HG02852 (cell line): ENCODE data around the gene GALNT14.
A peak's percentile ranks its signal among the peaks of the same experiment; 100 is the strongest.

Experiments
- ATAC-seq: cut with Tn5 transposase; IDR thresholded peaks from one replicate; pipeline ENCODE4 v1.9.1; 2021; ENCODE audit warnings: mild to moderate bottlenecking, moderate library complexity; ENCODE audit not compliant: unreplicated experiment

The GALNT14 gene

DNA sequence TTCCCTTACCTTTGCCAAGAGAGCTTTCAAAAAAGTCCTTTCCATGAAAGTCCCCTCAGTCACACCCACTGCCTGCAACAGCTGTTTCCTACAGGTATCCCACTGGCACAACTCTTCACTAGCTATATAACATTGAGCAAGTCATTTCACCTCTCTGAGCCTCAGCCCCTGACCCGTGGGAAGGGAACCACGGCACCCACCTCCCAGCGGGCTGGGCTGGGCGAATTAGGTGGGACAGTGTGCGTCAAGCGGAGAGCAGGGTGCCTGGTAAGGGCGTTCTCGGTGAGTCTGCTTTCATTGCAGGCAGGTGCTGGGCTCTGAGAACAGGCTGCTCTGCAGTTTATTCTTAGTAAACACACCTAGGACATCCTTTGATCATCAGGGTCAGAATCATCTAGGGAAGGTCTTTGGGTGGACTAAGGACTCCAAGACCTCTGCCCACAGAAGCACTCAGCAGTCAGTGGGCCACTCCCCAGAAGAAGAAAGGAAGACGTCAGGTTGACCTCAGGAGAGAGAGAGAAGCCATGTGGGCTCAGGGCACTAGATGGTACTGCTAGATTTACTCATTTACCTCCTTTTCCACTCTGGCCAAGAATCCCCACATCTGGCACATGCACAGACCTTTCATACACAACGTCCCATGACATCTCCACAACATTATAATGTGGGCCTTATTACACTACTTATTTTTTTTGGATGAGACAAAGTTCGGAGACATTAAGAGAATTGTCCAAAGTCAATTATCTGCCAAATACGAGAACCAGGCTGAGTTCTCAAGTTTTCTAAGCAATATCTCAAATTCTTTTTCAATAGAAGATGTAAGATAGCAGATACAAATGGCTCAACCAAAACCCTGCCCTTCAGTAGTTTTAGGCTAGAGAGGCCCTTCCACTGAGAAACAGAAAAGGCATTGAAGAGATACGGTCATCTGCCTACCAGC lies 79.9 kb downstream of the GALNT14 start:
- no peak for ATAC-seq

- no peak for ATAC-seq
Measured at GRCh38 chr2:31057691-31058090, 80.5 kb downstream of the GALNT14 start.

- ATAC-seq = no peak
Measured at GRCh38 chr2:31055938-31056337, 82.3 kb downstream of the GALNT14 start.

DNA sequence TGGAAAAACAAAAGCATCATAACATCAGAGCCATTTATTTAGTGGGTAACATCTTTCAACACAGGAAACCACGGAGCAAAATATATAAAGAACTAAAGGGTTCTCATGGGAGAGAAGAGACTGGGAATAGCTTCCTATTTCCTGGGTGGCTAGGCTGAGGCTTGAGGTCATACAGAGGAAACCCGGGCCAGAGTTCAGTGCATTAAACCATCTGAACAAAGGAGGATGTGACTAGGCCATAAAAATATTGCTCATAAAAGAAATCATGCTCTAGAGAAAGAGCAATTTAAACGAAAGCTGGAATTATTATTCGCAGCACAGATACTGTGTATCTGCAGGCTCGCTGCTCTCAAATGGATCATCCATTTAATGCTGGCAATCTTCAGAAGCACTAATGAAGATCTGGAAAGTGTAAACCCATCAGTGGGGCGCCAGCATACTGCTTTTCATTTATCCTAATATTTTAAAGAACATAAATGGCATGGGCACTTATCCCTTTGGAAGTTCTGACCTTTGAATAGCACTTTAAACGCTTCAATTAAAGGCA lies 83.3 kb downstream of the GALNT14 start:
- ATAC-seq = no peak

DNA sequence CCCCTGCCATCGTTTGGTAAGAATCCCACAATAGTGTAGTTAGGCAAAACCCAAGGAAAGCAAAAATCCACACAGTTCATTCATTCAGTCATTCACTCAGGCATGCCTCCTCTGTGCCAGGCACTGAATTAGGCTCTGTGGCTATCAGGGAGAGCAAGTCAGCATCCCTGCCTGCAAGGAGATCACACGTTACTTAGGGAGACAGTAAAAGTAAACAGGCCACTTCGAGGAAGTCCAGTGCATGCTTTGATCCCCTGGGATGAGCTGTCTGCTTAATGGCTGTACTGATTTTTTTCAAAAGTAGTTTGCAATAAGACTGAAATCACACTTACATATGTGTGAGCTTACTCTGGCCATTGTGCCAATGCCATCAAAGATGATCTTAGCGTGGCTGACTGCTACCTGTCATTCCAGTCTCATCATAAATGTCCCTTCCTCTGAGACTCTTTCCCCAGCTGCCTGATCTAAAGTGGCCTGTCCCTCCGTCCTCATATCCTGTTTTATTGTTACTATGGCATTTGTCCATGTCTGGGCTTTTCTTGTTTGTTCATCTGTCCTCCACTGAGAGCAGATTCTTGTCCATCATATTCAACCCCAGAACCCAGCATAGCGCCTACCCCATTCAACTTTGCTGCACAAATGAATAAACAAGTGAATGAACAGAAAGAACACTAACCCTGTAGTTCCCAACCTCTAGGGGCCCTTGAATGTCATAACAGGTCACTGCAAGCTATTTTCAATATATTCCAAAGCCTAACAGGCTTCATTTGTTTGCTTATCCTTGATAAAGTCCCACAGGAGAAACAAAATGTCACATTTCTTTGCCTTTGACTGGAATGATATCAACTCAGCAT lies 84.1 kb downstream of the GALNT14 start:
- no peak for ATAC-seq

GRCh38 chr2:31052284-31052683 lies 86.0 kb downstream of the GALNT14 start:
- no peak for ATAC-seq

GRCh38 chr2:31051258-31052140 lies 86.7 kb downstream of the GALNT14 start:
- ATAC-seq = no peak

DNA sequence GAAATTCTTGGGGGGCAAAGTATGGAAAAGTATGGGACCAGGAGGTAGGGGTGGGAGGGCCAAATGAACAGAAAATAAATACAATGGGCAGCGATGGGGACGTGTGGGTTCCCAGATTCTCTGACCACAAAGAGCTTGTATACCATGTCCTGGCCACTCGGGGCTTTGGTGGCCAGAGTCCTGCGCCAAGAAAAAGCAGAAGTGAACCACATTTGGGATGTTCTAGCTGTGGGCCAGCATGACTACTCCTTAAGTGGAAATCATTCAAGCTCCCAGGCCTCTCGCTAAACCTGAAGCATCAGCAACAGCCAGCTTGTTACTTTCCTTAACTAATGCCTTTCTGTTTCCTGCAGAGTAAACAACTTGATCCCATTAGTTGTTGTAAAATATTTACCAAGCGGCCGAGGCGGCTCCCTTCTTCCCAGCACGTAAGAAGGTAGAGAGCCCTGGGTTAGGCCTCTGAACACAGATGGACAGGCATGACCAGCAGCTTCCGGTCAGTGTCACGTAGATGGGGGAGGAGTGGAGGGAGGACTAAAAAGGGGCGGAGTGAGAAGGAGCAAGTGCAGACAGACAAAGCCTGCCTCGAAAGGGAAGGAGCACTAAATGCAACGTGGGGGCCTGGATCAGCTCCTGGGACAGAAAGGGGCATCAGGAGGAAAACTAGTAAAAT lies 88.2 kb downstream of the GALNT14 start:
- ATAC-seq = no peak

DNA sequence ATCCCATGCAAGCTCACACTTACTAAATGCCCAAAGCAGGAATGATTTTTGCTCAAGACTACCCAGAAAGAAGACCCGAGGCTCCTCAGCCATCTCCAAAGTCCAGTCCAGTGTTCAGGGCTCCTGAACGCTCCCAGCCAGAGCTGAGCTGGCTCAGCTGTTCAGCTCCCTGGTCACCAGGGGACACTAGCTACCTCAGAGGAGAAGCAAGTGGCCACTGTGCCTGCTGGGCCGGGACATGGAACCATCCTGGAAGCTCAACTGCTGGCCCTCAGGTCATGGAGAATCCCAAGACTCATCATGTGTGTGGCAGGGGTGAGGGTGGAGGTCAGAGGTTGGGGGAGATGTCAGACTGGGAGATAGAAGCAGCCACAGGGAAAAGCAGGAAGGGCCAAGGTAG lies 89.0 kb downstream of the GALNT14 start:
- ATAC-seq = no peak

GRCh38 chr2:31047599-31047998 lies 90.6 kb downstream of the GALNT14 start:
- no peak for ATAC-seq

GRCh38 chr2:31038385-31038784 lies 99.9 kb downstream of the GALNT14 start:
- ATAC-seq = no peak

GRCh38 chr2:31037058-31037457 lies 101.2 kb downstream of the GALNT14 start:
- no peak for ATAC-seq

- no peak for ATAC-seq
Measured at GRCh38 chr2:31033032-31033431, 105.2 kb downstream of the GALNT14 start.

DNA sequence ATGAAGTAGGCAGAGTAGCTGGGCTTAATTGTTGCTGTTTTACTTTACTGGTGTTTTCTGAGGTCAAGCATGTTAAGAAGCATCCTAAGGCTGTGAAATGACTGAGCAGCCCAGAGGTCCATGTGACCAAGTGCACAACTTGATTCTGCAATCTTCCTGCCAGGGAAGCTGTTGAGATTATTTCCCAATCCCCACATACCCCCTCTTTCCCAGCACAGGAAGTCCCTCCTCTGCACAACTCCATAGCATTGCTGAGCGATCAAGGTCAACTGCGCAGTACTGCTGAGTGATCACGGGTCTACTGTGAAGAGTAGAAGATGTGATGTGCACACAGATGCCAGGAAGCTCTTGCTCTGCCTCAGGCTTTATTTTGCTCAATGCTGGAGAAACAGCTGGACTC lies 105.8 kb downstream of the GALNT14 start:
- ATAC-seq = no peak

- peak; percentile 87 for ATAC-seq
Measured at GRCh38 chr2:31031132-31031706, 107.0 kb downstream of the GALNT14 start.

GRCh38 chr2:31028417-31028816 lies 109.8 kb downstream of the GALNT14 start:
- ATAC-seq = no peak

DNA sequence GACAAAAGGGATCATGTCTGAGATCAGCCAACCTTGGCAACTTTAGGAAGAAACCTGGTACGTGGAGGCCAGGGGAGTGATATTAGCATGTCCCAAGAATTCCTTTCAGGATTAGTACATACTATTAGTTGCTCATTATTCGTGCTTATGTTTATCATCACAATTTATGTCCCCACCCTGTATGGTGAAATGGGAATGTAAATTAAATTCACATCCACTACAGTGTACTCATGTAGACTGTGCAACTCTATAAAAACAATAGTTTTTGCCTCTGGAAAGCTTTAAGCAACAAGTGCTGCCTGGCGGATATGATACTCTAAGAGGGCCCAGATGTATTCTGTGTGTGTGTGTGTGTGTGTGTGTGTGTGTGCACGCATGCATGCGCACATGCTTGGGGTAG lies 110.7 kb downstream of the GALNT14 start:
- no peak for ATAC-seq

- no peak for ATAC-seq
Measured at GRCh38 chr2:31023541-31023940, 114.7 kb downstream of the GALNT14 start.

- no peak for ATAC-seq
Measured at GRCh38 chr2:31020713-31021112, 117.5 kb downstream of the GALNT14 start.

GRCh38 chr2:31018280-31018679 lies 120.0 kb downstream of the GALNT14 start:
- ATAC-seq = no peak
